HG03097 (cell line): ENCODE data around the gene ILK.
A peak's percentile ranks its signal among the peaks of the same experiment; 100 is the strongest.

ENCODE experiments used
- ATAC-seq: cut with Tn5 transposase; IDR thresholded peaks from one replicate; pipeline ENCODE4 v1.9.1; 2021; ENCODE audit not compliant: unreplicated experiment, low FRiP score

The ILK gene

GRCh38 chr11:6633422-6634408 lies 30.1 kb downstream of the ILK start:
- ATAC-seq: no peak

DNA sequence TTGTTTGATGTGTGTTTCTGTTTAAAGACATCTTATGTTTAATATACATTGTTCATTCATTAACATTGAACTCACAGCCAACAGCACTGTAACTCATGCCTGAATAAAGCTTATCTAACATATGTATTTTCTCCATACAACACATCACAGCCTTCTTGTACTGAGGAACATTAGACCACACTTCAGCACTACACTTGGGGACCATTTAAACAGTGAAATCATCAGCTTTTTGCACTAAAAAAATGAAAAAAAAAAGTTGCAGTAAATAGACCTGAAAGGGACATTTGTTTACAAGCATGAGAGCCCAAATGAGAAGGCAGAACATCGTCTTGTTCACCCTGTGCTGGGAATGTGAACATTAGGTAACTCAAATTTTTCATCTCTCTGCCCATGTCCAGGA lies 31.0 kb downstream of the ILK start:
- no peak for ATAC-seq

DNA sequence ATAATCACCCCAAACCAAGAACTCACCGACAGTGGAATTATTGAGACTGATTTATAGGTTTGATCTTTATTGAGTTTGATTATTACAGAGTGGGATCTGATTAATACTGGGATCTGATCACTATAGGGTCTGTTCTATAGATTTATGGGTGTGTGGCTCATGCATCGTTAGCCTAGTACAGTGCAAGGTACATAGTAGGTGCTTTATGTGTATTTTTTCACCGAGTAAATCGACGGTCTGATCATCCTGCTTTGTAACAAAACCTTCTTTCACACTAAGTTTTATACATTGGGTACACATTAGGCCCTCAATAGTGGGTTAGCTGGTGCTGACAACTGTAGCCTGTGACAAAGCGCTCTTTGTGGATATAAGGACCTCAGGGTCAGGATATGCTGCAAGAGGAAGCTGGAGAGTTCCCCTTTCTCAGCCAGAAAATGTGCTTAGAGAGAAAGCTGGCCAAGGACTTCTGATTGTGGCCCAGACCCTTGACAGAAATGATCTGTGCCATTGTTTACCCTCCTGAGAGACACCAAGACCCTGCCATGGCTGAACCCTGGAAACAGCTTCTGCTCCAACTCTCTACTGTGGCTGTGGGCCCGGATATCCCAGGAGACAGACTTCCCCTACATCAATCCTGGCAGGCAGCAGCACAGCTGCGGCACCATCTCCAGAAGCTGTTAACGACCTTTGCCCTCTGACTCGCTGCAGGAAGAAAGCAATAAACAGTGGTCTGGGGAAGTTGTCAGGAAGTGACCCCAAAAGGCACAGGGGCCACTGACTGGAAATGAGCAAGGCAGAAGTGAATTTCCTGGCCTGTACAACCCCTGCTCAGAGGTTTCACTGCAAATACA lies 31.7 kb downstream of the ILK start:
- no peak for ATAC-seq

- ATAC-seq: no peak
Measured at GRCh38 chr11:6636480-6636879, 32.9 kb downstream of the ILK start.

- no peak for ATAC-seq
Measured at GRCh38 chr11:6637871-6638270, 34.3 kb downstream of the ILK start.

DNA sequence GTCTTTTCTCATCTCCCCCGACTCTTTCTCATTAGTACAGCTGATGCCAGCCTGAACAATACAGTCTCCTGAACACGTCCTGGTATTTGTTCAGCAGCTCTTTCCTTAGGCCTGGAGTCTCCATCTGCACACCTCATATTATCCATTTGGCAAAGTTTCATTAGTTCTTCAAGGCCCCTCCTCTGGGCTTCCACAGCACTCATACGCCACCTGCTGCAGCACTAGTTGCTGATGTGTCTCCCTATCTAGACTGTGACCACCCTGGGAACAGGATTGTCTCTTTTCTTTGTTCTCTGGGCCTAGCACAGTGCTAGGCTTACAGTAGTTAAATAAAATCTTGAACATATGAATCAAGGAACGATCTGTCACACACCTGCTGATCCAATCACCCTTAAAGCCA lies 34.9 kb downstream of the ILK start:
- no peak for ATAC-seq

- ATAC-seq: no peak
Measured at GRCh38 chr11:6640036-6640984, 36.7 kb downstream of the ILK start.

- no peak for ATAC-seq
Measured at GRCh38 chr11:6640985-6641701, 37.6 kb downstream of the ILK start.

GRCh38 chr11:6642957-6643356 lies 39.4 kb downstream of the ILK start:
- no peak for ATAC-seq

DNA sequence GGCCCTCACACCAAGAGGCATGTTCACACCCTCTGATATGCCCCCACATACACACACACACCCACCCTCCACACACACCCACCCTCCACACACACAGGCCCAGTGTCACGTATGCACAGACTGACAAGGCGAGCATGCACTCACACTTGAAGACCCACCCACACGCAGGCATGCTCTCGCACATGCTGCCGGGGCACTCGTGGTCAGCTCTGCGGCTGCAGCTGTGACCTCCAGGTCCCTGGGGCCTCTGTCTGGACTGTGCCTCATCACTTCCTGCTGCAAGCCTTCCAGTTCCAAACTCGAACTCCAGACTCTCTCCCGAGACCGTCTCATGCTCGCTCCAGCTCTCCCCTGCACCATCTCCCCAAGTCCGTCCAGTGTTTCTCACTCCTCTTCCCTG lies 42.5 kb downstream of the ILK start:
- ATAC-seq: no peak

- ATAC-seq: no peak
Measured at GRCh38 chr11:6646576-6646917, 43.0 kb downstream of the ILK start.

DNA sequence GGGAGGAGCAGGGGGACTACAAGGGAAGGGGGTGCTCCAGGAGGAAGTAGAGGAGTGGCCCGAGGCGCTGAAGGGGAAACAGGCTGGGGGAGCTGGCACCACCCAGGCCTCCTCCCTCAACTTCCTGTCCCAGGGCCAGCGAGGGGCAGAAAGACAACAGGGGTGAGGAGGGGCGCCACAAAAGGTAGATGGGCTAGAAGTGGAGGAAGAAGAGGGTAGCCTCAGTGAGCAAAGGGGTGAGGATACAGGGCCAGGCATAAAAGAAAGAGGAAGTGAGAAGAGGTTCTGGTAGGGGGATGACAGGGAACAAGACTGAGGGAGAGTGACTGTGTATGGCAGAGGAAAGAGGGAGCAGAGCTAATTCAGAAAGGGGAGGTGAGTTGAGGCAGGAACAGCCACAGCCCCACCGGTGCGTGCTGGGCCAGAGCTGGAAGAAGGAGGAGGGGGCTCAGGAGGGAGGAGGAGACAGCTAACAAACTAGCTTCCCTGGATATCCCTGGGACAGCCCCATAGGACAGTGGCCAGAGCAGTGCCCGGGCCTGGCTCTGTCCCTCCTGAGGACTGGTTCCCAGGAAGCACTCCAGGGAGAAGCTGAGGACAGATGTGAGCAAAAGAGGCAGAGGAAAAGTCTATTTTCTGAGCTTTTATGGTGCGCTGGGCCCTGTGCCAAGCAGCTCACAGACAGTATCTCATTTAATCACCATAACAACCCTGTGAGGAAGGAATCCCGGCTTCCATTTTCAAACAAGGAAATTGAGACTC lies 43.5 kb downstream of the ILK start:
- ATAC-seq: peak; percentile 68

GRCh38 chr11:6647836-6648235 lies 44.3 kb downstream of the ILK start:
- no peak for ATAC-seq

GRCh38 chr11:6648501-6648900 lies 44.9 kb downstream of the ILK start:
- no peak for ATAC-seq

GRCh38 chr11:6650104-6650503 lies 46.5 kb downstream of the ILK start:
- ATAC-seq: no peak

GRCh38 chr11:6650980-6651379 lies 47.4 kb downstream of the ILK start:
- ATAC-seq: no peak

DNA sequence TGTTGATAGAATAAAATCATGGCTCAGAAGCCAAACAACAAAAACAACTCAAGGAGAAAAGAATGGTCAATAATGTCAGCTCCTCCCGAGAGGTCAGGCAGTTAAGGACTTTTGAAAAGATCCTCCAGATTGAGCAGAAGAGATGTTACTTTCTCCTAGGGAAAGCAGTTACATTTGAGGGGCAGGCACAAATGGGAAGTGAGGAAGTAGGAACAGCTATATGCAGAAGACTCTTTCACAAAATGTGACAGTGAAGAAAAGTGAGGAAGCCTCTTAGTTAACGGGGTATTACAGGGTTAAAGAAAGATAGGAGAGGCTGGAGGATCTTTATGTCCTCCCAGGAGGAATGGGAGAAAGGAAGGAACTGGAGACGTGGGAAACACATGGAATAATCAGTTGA lies 48.6 kb downstream of the ILK start:
- ATAC-seq: no peak

GRCh38 chr11:6653097-6653496 lies 49.5 kb downstream of the ILK start:
- no peak for ATAC-seq

- no peak for ATAC-seq
Measured at GRCh38 chr11:6653656-6654055, 50.1 kb downstream of the ILK start.
